Upper lobe of right lung (tissue), 1 donor: ENCODE data around the gene BMPR1B. TPM values are rescaled to one million over a fixed set of nuclear protein-coding genes. Genes with fewer than 3 reads are reported as not detected.

ENCODE experiments used
- ATAC-seq: fragments of 200-7000 bp; cut with Tn5 transposase; one replicate; pipeline ENCODE4 v1.9.1; 2020; ENCODE audit warnings: mild to moderate bottlenecking, moderate library complexity
- DNase-seq: peaks from one replicate; pipeline ENCODE4 v3.0.0-alpha.2; 2020
- H3K27ac ChIP-seq: fragments of 200-600 bp; one replicate; pipeline ENCODE4 v1.8.0; 2022
- H3K27me3 ChIP-seq: fragments of 200-600 bp; one replicate; pipeline ENCODE4 v1.8.0; 2022; ENCODE audit warnings: mild to moderate bottlenecking
- H3K36me3 ChIP-seq: fragments of 200-600 bp; one replicate; pipeline ENCODE4 v1.8.0; 2022
- H3K4me1 ChIP-seq: fragments of 200-600 bp; one replicate; pipeline ENCODE4 v1.8.0; 2022
- H3K4me3 ChIP-seq: fragments of 200-600 bp; one replicate; pipeline ENCODE4 v1.8.0; 2022; ENCODE audit warnings: mild to moderate bottlenecking
- H3K9me3 ChIP-seq: fragments of 200-600 bp; one replicate; pipeline ENCODE4 v1.8.0; 2022
- intact Hi-C: fragments of 100-400 bp; cut with DNase I; formaldehyde crosslinking; loops from one replicate; pipeline ENCODE4 v1.11.0; 2022
- total RNA-seq: library from RNA; stranded (reverse); fragmentation: NEBNext Ultra II Directional; extraction: Animal tissue kit (Norgen Biotek cat#: 25700); gene quantifications from one replicate; pipeline ENCODE4 v1.2.1, GENCODE V29; 2021
- TF ChIP-seq, protein P1 (sequence below): fragments of 200-600 bp; IDR thresholded peaks from one replicate; pipeline ENCODE4 v1.8.0; 2022; ENCODE audit warnings: antibody characterized with exemption
- donor health status: DM: no; HTN: yes; CAD: no; lungs with severe emphysema.

The BMPR1B gene
- total RNA-seq, 1 donor from 2014 or later, result 3.0 TPM

DNA sequence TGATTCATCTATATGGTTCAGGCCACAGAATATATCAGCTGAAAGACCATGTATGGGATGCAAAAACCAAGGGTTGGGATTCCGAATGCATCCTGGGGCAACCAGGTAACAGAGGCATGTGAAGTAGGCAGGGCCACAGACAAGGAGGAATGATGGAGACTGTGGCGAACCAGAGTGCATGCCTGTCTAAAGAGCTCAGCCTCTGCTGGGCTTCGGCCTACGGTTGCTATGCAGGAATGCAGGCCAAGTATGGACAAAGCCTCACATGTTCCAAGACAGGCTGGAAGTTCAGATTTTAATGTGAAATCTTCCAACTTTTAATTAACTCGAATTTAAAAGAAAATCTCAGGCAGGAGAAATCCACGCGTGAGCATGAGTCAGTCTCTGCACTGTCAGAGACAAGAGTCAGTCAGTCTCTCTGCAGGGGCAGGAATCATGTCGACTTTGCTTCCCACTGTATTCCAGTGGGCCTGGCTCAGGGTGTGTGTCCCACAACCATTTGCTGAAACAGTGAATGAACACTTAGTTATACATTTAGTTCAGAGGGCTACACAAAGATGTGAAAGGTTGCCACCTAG, 446.6 kb downstream of the BMPR1B start:
- Histone ChIP-seq H3K27me3 (no peaks in the 10 kb centered on the region), H3K4me3 (no peak overlapping the region), H3K4me1 (no peaks in the 10 kb centered on the region), H3K27ac (no peak overlapping the region), H3K36me3 (no peaks in the 10 kb centered on the region), H3K9me3 (no peaks in the 10 kb centered on the region)
- intact Hi-C loops, result no loop called here
- TF ChIP-seq, protein P1, sequence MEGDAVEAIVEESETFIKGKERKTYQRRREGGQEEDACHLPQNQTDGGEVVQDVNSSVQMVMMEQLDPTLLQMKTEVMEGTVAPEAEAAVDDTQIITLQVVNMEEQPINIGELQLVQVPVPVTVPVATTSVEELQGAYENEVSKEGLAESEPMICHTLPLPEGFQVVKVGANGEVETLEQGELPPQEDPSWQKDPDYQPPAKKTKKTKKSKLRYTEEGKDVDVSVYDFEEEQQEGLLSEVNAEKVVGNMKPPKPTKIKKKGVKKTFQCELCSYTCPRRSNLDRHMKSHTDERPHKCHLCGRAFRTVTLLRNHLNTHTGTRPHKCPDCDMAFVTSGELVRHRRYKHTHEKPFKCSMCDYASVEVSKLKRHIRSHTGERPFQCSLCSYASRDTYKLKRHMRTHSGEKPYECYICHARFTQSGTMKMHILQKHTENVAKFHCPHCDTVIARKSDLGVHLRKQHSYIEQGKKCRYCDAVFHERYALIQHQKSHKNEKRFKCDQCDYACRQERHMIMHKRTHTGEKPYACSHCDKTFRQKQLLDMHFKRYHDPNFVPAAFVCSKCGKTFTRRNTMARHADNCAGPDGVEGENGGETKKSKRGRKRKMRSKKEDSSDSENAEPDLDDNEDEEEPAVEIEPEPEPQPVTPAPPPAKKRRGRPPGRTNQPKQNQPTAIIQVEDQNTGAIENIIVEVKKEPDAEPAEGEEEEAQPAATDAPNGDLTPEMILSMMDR, result no peak
- DNase-seq (no peak), ATAC-seq (no peak)

DNA sequence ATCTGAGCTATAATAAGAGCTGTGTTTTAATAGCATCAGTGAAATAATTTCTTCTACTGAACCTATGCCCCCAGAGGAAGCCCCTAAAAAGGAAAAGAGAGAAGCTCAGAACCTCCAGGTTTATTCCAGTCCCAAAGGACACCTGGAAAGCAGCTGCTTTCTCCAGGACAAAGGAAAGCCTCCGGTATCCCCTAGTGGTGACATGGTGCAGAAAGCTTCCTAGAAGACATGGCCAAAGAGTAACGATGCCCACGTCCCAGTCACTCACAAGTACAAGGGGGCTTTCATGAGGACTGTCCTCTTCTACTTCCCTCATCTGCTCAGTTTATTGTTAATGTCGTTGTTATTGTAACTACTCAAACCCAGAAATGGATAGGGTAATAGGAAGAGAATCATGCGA, 447.1 kb downstream of the BMPR1B start:
- Histone ChIP-seq H3K4me3 (no peak overlapping the region), H3K36me3 (no peaks in the 10 kb centered on the region), H3K27ac (no peak overlapping the region), H3K9me3 (no peaks in the 10 kb centered on the region), H3K4me1 (no peaks in the 10 kb centered on the region), H3K27me3 (no peaks in the 10 kb centered on the region)
- ATAC-seq (no peak), DNase-seq (no peak)
- TF ChIP-seq, protein P1, result no peak
- intact Hi-C loops, result no loop called here
